Posterior vena cava (tissue), 2 donors: ENCODE measurements around the gene ELP2. TPM values are rescaled to one million over a fixed set of nuclear protein-coding genes. Genes with fewer than 3 reads are reported as not detected.

Experiments used
- DNase-seq: peaks from one replicate; pipeline ENCODE4 v3.0.0-alpha.2; 2020; ENCODE audit warnings: low spot score
- intact Hi-C, 2 donors: fragments of 100-400 bp; cut with DNase I; formaldehyde crosslinking; loops; one replicate each; pipeline versions ENCODE4 v1.14.1 to v1.14.2; 2022 to 2023
- total RNA-seq, 2 donors: library from RNA; stranded (reverse); fragmentation: NEBNext Ultra II Directional; extraction: Animal tissue kit (Norgen Biotek cat#: 25700); gene quantifications; one replicate each; pipeline ENCODE4 v1.2.1, GENCODE V29; 2021
- donor health status: DM: yes; HTN: yes; CAD: no.
- donor health status: DM: yes; HTN: yes; CAD: no.

Gene ELP2
- total RNA-seq, 2 donors from 2014 or later: 58.2 to 65.6 TPM

DNA sequence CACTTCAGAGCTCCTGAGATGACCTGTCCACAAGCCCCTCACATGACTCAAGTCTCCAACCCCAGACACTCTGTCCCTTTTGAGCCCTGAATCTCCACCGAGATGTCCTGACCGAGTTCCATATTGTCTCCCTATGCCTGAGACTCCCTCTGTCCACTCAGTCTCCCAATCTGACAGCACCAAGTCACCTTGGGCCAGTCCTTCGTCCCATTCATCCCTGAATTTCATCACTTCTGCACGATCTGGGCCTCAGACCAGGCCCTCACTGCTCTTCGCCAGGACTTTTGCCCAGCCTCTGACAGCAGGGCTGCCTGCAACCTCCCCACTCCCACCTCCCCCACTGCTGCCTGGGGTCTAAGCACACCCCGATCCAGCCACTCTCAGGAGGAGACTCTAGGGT is 53.3 kb downstream of the ELP2 start:
- no peak for DNase-seq
- intact Hi-C loops: loop anchor here in 1 of 2 donors (10.0 kb wide), 1 partner anchor 102 kb away; no protein-coding TSS in a partner anchor

DNA sequence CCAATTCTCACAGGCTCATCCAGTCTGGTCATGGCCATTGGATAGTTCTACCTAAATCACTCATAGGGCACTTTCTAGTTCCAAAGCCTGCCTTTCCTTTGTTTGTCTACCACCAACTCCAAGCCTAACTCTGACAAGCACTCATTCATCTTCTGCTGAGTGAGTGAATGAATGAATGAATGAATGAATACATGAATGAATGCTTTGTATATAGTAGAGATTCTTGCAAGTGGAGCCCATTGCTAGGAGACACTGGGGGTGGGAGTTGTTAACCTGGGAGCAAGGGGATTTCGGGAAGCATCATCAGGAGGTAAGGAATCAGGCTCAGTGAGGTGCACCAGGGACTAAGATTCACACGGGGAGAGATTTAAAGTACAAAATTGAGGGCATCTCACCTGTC is 54.3 kb downstream of the ELP2 start:
- no peak for DNase-seq
- intact Hi-C loops: loop anchor here in 1 of 2 donors (10.0 kb wide), 1 partner anchor 101 kb away; no protein-coding TSS in a partner anchor

DNA sequence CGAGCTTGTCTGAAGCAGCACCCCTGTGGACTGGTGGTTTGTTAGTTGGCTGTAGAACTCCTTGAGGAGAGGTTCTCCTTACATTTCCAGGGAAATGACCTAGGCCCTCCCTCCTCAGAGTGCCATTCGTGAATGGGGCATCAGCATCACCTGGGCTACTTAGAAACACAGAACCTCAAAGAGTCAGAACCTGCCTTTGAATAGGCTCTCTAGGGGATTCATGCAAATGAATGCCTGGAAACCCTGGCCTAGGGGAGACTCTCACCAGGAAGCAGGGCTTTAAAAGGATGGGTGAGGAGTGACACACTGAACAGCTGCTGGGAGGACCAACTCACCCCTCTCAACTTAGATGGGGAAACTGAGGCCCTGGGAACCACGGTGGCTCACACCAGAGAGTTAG is 55.5 kb downstream of the ELP2 start:
- intact Hi-C loops: loop anchor here (5.0 to 10.0 kb wide), 2 partner anchors 100 to 318 kb away; no protein-coding TSS in a partner anchor
- DNase-seq: no peak

DNA sequence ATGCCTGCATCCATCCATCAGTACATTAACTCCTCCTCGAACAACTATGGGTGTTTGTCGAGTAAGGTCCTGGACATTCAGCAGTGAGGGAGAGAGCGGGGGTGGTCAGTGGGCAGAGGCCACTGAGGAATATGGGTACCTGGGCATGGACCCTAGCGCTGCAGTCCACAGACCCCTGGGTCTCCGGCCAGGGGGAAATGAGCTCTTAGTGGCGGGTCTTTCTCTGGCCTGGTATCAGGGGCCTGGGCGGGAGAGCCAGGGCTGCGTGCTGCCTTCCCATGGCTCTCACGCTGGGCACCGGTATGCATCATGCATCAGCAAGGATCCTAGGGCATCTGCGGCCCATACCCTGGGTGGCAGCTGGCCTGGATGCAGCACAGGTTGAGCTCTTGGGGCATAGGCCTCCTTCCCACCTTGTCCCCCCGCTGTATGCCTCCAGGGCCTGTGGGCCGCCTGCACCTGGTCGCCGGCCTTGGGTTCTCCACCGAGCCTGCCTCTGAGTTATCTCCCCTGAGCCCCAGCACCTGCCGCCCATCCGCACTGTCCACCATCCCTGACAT is 56.3 kb downstream of the ELP2 start:
- DNase-seq: no peak
- intact Hi-C loops: loop anchor here (5.0 to 10.0 kb wide), 2 partner anchors 99 to 319 kb away; no protein-coding TSS in a partner anchor

DNA sequence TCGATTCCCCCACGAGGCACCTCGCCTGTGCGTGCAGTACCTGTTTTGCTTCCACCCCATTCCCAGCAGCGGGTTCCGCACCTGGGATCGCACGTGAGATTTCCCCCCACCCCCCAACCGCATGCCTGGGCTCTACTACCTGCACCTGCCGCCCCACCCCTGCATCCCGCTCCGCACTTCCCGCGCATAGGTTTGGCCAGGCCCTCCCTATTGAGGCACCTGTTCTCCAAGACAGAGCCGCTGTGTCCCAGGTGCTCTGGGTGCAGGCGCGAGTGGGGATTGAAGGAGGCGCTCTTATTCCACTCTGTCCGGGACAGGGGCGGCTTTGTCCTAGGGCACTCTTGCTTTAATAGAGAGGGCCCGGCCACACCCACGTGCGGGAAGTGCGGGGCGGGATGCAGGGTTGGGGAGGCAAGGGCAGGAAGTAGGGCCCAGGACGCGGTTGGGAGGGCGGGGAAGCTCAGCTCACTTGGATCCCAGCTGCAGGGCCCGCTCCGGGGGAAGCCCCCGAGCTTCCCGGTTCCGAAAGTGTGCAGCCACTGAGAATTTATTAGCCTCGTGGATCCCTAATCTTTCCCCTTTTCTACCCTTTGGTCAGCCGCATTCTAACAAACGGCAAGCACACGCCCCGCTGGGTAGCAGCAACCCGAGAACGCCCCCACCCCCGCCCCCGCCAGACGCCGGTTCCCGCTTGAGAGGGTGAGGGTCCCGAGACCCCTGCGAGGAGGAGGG is 56.9 kb downstream of the ELP2 start:
- peak; percentile 85 for DNase-seq
- intact Hi-C loops: loop anchor here (5.0 to 10.0 kb wide), 2 partner anchors 98 to 319 kb away; no protein-coding TSS in a partner anchor

DNA sequence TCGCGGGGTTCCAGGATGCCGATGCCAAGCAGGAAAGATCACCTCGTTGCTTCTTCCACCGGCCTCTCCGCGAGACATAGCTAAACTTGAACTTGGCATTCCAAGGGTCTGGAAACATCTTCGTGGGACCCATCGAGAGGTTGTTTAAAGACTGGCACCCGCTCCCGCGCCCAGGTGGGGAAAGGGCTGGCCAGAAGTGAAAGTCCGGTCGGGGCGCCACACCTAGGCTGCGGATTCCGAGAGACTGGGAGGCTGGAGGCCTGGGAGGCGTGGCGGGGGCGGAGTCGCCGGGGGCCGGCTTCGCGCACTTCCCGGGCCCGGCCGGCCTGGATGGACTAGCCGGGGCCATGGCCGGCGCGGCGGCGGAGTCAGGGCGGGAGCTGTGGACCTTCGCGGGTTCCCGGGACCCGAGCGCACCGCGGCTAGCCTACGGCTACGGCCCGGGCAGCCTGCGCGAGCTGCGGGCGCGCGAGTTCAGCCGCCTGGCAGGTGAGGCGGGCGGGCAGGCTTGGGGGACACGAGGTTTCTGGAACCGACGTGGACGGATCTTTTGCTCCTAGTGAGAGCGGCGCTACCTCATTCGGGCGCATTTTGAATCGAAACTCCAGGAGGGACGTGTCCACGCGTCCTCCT is 57.6 kb downstream of the ELP2 start, which contains the start of gene MOCOS:
Gene MOCOS, plus strand, starts transcription at position 305 of the 633 bp plus-strand sequence. Its CDS starts 43 bp downstream, at position 348.
- intact Hi-C loops: loop anchor here (5.0 to 10.0 kb wide), 2 partner anchors 97 to 320 kb away; no protein-coding TSS in a partner anchor
- peak; percentile 89 for DNase-seq

DNA sequence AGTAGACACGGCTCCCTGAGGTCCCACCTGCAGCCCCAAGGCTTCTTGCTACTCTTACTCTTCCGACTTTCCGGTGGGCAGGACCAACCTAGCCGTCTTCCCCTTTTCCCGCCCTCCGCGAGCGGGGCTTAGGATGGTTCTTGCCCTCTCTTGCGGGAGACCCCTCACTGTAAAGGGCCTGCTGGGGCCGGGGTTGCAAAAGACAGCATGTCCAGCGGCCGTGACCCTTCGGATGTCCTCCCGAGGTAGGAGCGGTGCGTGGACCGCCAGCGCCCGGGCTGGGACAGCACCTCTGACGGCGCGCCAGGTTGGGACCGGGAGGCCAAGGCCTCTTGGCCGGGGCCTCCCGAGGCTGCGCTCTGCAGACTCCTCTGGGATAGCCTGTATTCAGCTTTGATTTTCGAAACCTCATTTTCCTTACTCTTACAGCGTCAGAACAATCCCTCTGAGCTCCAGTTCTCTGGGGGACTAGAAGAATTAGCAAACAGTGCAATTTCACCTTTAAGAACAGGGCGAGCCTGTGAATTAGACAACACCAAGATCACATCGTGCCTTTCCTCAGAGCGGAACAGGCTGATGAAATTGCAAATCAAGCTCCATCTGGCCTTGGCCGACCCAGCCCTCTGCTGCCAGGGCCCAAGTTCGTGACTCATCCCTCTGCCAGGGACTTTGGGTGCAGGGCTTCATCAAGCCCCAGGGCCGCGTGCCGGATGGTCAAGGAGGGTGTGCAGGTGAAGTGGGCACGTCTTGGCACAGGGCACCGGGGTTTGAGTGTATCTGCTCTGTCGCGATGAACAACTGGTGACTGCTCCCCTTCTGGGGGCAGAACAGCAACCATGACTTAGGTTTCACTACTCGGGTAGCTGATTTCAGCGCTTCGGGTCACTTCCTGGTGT is 58.4 kb downstream of the ELP2 start:
- DNase-seq: no peak
- intact Hi-C loops: loop anchor here (5.0 to 10.0 kb wide), 2 partner anchors 97 to 321 kb away; no protein-coding TSS in a partner anchor

DNA sequence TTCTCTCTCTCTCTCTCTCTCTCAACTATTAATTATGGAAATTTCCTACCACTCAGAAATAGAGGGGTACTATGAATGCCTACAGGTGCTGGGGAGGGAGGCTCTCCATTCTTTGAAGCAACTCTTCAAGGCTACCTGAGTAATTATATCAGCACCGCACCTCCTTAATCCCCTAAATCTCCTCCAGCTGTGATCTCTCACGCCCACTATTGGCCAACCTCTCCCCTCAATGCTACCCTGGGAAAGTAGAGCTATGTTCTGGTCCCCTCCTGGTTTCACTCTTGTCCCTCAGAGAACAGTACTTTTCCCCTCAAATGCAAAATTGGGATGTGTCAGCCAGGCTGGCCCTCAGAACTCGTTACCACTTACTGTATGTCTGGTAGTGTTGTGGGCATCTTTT is 59.2 kb downstream of the ELP2 start:
- DNase-seq: no peak
- intact Hi-C loops: loop anchor here (5.0 to 10.0 kb wide), 2 partner anchors 96 to 322 kb away; no protein-coding TSS in a partner anchor

DNA sequence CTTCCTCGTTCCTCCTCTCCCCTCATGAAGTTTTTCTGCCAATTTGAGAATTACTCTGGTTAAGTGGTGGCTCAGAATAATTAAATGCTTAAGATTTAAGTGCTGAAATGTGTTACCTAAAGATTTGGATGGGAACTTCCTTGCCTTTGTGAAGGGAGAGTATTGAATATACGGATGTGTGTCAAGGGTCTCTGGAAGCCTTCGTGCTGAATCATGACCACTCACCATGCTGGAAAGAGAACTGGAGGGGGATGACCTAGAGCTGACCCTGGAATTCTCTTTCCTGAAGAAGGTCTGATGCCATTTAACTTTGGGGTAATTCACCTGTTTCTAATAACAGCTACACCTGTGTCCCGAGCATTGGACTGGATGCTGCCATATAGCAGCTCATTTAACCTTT is 59.8 kb downstream of the ELP2 start:
- no peak for DNase-seq
- intact Hi-C loops: loop anchor here (5.0 to 10.0 kb wide), 2 partner anchors 95 to 322 kb away; no protein-coding TSS in a partner anchor

DNA sequence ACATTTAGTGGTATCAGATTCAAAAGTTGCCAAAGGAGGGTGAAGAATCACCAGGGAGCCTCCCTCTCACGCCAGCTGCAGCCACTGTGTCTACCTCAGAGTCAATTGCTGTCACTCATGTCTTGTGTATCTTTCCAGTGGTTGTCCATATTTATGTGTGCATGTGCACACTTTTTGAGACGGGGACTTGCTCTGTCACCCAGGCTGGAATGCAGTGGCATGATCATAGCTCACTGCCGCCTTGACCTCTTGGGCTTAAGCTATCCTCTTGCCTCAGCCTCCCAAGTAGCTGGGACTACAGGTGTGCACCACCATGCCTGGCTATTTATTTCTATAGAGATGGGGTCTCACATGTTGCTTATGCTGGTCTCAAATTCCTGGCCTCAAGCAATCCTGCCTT is 61.6 kb downstream of the ELP2 start:
- intact Hi-C loops: no loop called here
- DNase-seq: no peak

DNA sequence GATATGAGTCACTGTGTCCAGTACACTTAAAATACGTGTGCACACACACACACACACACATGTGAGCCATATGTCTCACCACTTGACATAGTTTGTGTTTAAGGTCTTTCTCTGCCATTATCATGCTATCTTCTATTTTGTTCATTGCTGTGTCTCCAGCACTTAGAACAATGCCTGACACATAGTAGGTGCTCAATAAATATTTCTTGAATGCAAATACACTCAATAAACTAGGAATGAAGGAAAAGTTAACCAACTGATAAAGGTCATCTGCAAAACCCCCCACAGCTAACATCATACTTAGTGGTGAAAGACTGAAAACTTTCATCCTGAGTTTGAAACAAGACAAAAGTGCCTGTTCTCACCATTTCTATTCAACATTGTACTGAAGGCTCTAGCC is 62.0 kb downstream of the ELP2 start:
- intact Hi-C loops: no loop called here

DNA sequence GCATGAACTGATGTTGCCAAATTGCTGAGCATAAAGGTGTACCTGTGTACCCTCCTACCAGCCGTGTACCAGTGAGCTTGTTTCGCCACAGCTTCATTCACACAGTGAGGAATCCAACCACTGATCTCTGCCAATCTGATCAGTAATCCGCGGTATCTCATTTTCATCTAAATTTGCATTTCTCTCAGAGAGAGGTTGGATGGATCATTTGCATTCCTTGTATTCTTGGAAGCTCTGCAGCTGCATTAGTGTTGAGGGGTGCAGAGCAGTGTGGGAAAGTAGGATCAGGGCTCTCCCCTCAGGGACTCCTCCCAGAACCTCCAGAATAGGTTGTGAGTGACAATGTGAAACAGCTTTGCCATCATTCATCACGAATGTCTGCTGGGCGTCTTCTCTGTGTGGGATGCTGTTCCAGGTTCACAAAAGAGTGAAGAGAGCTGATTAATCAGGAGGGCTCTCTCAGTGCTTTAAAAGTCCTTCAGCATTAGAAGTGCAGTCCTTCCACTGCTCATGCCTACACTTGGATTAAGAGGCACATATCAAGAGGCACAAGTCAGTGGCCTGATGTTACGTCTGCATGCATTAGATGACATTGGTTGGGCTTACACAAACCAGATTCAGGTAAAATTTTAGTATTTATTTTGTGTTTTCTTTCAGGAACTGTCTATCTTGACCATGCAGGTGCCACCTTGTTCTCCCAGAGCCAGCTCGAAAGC is 65.1 kb downstream of the ELP2 start:
- no peak for DNase-seq
- intact Hi-C loops: no loop called here

More for the DNA sequence above, 62.0 kb downstream of the ELP2 start:
- no peak for DNase-seq

DNA sequence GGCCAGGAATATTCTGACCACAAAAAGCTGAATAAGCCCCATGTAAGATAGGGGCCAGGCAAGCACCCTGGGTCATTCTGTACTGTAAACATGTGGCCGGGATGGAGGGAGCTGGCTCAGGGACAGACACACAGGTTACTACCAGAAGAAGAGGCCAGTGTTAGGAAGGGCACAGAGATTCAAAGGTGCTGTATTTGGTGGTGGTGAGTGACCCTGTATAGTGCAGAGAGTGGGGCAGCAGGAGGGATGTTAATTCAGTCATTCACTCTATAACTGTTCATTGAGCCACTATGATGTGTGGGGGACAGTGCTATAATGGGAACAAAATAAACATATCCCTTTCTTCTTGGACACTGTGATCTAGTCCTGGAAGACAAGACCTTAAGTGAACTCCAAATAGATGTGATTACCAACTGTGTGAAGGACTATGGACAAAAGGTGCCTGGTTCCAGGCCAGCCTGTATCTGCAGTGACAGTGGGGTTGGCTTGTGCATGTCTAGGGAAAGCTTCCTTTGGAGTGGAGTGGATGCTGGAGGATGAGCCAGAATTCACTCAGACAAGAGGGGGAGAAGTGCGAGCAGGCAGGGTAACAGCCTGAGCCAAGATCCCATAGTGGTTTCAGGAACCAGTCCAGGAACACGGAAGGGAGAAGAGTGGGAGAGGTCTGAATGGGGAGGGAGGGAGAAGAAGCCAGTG is 65.9 kb downstream of the ELP2 start:
- intact Hi-C loops: no loop called here
- no peak for DNase-seq

DNA sequence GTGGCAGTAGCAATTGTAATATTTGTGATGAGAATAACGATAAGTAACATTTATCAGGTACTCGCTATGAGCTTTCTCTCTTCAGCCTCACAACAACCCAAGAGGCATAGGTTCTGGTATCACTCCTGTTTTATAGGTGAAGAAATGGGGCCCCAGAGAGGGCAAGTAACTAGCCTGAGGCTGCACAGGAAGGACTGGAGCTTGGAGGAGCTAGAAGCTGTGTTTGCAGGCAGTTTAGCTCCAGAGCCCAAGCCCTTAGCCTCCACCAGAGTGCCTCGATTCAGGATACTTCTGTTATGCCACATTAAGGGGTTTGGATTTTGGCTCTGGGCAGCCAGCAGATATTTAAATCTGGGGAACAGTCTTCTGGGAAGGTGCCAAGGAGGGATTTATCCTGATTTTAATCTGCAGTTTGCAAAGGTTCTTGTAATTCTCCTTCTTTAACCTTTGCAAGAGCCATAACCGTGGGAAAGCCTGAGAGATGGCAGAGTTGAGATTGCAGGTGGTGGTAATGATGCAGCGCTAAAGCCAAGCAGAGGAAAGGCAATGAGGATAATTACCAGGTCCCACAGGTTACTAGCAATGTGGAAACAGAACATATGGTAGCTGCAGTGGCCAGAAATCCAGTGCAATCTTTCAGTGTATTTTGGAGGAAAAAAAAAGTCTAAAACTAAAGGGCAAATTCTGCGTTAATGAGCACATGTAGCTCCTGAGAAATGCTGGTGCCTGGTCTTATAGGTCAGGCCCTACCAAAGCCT is 66.7 kb downstream of the ELP2 start:
- no peak for DNase-seq
- intact Hi-C loops: no loop called here

DNA sequence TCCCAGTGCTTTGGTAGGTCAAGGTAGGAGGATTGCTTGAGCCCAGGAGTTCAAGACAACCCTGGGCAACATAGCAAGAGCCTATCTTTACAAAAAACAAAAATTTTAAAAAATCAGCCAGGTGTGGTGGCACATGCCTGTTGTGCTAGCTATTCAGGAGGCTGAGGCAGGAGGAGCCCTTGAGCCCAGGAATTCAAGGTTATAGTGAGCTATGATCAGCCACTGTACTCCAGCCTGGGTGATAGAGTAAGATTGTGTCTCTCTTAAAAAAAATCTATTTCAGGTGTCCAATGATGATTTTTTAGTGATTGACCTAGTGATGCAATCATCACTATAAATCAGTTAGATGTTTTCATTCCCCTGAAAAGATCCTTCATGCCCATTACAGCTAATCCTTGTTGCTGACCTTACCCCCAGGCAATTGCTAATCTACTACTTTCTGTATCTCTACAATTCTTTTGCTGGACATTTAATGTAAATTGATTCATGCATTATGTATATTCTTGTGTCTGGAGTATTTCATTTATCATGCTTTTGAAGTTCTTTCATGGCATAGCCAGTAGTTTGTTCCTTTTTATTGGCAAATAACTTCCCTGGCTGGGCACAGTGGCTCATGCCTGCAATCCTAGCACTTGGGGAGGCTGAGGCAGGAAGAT is 67.9 kb downstream of the ELP2 start:
- DNase-seq: no peak
- intact Hi-C loops: no loop called here

DNA sequence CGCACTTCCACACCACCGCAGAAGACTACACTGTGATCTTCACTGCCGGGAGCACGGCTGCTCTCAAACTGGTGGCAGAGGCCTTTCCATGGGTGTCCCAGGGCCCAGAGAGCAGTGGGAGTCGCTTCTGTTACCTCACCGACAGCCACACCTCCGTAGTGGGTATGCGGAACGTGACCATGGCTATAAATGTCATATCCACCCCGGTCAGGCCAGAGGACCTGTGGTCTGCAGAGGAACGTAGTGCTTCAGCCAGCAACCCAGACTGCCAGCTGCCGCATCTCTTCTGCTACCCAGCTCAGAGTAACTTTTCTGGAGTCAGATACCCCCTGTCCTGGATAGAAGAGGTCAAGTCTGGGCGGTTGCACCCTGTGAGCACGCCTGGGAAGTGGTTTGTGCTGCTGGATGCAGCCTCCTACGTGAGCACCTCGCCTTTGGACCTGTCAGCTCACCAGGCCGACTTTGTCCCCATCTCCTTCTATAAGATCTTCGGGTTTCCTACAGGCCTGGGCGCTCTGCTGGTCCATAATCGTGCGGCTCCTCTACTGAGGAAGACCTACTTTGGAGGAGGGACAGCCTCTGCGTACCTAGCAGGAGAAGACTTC is 70.1 kb downstream of the ELP2 start:
- DNase-seq: no peak
- intact Hi-C loops: no loop called here
